ENCODE data around the gene HEBP1.

Gene HEBP1

GRCh38 chr12:13023811-13024530 lies 23.9 kb upstream of the HEBP1 start:
- DNase-seq, result peak in 1 of 2 donors; percentile 20

- DNase-seq, result no peak
These were observed 22.8 kb upstream of the HEBP1 start for GRCh38 chr12:13022851-13023271.

GRCh38 chr12:13011098-13011497 lies 11.0 kb upstream of the HEBP1 start:
- DNase-seq, result no peak

- DNase-seq, result no peak
These were observed 8.8 kb upstream of the HEBP1 start for GRCh38 chr12:13008741-13009380.

- no peak for DNase-seq
These were observed 7.6 kb upstream of the HEBP1 start for GRCh38 chr12:13007496-13008233.

GRCh38 chr12:13005649-13006048 lies 5.6 kb upstream of the HEBP1 start:
- no peak for DNase-seq

GRCh38 chr12:13004986-13005385 lies 4.9 kb upstream of the HEBP1 start:
- no peak for DNase-seq

GRCh38 chr12:13004361-13004760 lies 4.3 kb upstream of the HEBP1 start:
- no peak for DNase-seq

GRCh38 chr12:13002301-13003097 lies 2.4 kb upstream of the HEBP1 start:
- no peak for DNase-seq

- DNase-seq, result no peak
These were observed 1.6 kb upstream of the HEBP1 start for GRCh38 chr12:13001775-13002040.

- peak; percentile 20 to 49 for DNase-seq
These were observed 1.1 kb upstream of the HEBP1 start for GRCh38 chr12:13000925-13001774.

GRCh38 chr12:13000616-13000924 lies 505 bp upstream of the HEBP1 start:
- DNase-seq, result peak in 1 of 2 donors; percentile 32

- DNase-seq, result no peak
These were observed 650 bp downstream of the HEBP1 start for GRCh38 chr12:12999271-12999958.

- DNase-seq, result no peak
These were observed 1.8 kb downstream of the HEBP1 start for GRCh38 chr12:12998248-12998647.

- DNase-seq, result no peak
These were observed 2.3 kb downstream of the HEBP1 start for GRCh38 chr12:12997734-12998133.

GRCh38 chr12:12997156-12997555 lies 2.9 kb downstream of the HEBP1 start:
- DNase-seq, result no peak

GRCh38 chr12:12996209-12996608 lies 3.9 kb downstream of the HEBP1 start:
- DNase-seq, result no peak

GRCh38 chr12:12995088-12995487 lies 5.0 kb downstream of the HEBP1 start:
- DNase-seq, result no peak

- DNase-seq, result no peak
These were observed 6.7 kb downstream of the HEBP1 start for GRCh38 chr12:12993367-12993766.

GRCh38 chr12:12992418-12993130 lies 7.5 kb downstream of the HEBP1 start:
- peak in 1 of 2 donors; percentile 78 for DNase-seq
